OCI-LY1 (cell line): Measurements from ENCODE around the gene NOXRED1.

Experiments used
- H2AFZ ChIP-seq: fragments of 200-600 bp; sonication (generic), shearing (Covaris generic); 2 replicates; pipeline ENCODE4 v1.6.0; 2014; ENCODE audit warnings: antibody characterized with exemption, mild to moderate bottlenecking, low read length
- H3F3A ChIP-seq: fragments of 200-600 bp; sonication (generic), shearing (Covaris generic); 2 replicates; pipeline ENCODE4 v1.6.0; 2014; ENCODE audit warnings: mild to moderate bottlenecking, antibody characterized with exemption, low read length, moderate library complexity; ENCODE audit not compliant: insufficient read depth
- H3K27ac ChIP-seq: fragments of 200-600 bp; sonication (generic); 2 replicates; pipeline ENCODE4 v1.5.1; 2014; ENCODE audit warnings: low read length, mixed run types, mild to moderate bottlenecking, low read depth; ENCODE audit not compliant: poor library complexity, severe bottlenecking
- H3K27me3 ChIP-seq: fragments of 200-600 bp; sonication (generic); 2 replicates; pipeline ENCODE4 v1.6.0; 2014; ENCODE audit warnings: antibody characterized with exemption, mild to moderate bottlenecking, low read length, moderate library complexity; ENCODE audit not compliant: insufficient read depth
- H3K36me3 ChIP-seq: fragments of 200-600 bp; sonication (generic); 2 replicates; pipeline ENCODE4 v1.6.1; 2014; ENCODE audit warnings: mild to moderate bottlenecking, antibody characterized with exemption, low read length, moderate library complexity, mixed read lengths; ENCODE audit not compliant: insufficient read depth
- H3K4me1 ChIP-seq: fragments of 200-600 bp; sonication (generic); 2 replicates; pipeline ENCODE4 v1.5.1; 2014; ENCODE audit warnings: mild to moderate bottlenecking, low read length, moderate library complexity; ENCODE audit not compliant: insufficient read depth, severe bottlenecking
- H3K4me2 ChIP-seq: fragments of 200-600 bp; sonication (generic), shearing (Covaris generic); 2 replicates; pipeline ENCODE4 v1.6.1; 2014; ENCODE audit warnings: low read length
- H3K4me3 ChIP-seq: fragments of 200-600 bp; sonication (generic); 2 replicates; pipeline ENCODE4 v1.5.1; 2014; ENCODE audit warnings: low read length, low read depth, mild to moderate bottlenecking, mixed read lengths; ENCODE audit not compliant: poor library complexity, severe bottlenecking
- H3K79me2 ChIP-seq: fragments of 200-600 bp; shearing (Covaris generic); 2 replicates; pipeline ENCODE4 v1.6.1; 2016; ENCODE audit warnings: mixed run types, low read length, mixed read lengths; ENCODE audit not compliant: insufficient read depth
- H3K9ac ChIP-seq: fragments of 200-600 bp; sonication (generic), shearing (Covaris generic); 2 replicates; pipeline ENCODE4 v1.6.1; 2014; ENCODE audit warnings: mild to moderate bottlenecking, low read length, mixed read lengths
- H3K9me2 ChIP-seq: fragments of 200-600 bp; sonication (generic), shearing (Covaris generic); 2 replicates; pipeline ENCODE4 v1.6.1; 2014; ENCODE audit warnings: low read depth, mild to moderate bottlenecking, low read length, mixed read lengths
- H3K9me3 ChIP-seq: fragments of 200-600 bp; shearing (Covaris generic); 2 replicates; pipeline ENCODE4 v1.6.1; 2014; ENCODE audit warnings: low read length, mixed read lengths
- H4K20me1 ChIP-seq: fragments of 200-600 bp; sonication (generic), shearing (Covaris generic); 2 replicates; pipeline ENCODE4 v1.6.0; 2016; ENCODE audit warnings: mild to moderate bottlenecking, low read length; ENCODE audit not compliant: insufficient read depth
- CTCF ChIP-seq: fragments of 200-600 bp; sonication (generic), shearing (Covaris generic); IDR thresholded peaks from 2 replicates; pipeline ENCODE4 v1.5.1; 2017; ENCODE audit warnings: mild to moderate bottlenecking, antibody characterized with exemption, low read length, moderate library complexity, mixed read lengths
- EZH2 ChIP-seq: fragments of 200-600 bp; sonication (generic), shearing (Covaris generic); IDR thresholded peaks from 2 replicates; pipeline ENCODE4 v1.8.0; 2017; ENCODE audit warnings: borderline replicate concordance, mixed run types, mild to moderate bottlenecking, antibody characterized with exemption, low read length, moderate library complexity, mixed read lengths

The NOXRED1 gene

DNA sequence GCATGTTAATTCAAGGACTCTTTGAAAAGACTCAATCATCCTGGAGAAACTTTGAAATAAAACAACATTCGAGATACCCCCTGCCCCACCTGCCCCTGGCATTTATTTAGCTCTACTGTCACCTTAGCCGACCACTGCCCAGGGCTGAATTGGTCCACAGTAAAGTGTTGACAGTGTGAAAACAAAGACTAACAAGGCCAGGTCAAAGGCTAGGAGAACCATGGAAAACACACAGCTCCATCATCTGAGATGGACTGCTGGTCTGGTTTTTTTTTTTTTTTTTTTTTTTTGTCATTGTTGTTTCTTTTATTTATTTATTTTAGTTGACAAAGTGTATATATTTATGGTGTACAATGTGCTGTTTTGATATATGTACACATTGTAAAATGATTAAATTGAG lies 76.8 kb downstream of the NOXRED1 start:
- no peak overlapping the region for H3K27ac ChIP-seq
- peaks cover 24% of the 10 kb centered on the region for H3K4me1 ChIP-seq
- H3F3A ChIP-seq = no peaks in the 10 kb centered on the region
- no peak overlapping the region for H2AFZ ChIP-seq
- H3K9me2 ChIP-seq = no peaks in the 10 kb centered on the region
- no peaks in the 10 kb centered on the region for H3K79me2 ChIP-seq
- no peak overlapping the region for H3K4me2 ChIP-seq
- H3K9ac ChIP-seq = no peak overlapping the region
- no peaks in the 10 kb centered on the region for H3K9me3 ChIP-seq
- peaks cover 83% of the 10 kb centered on the region for H3K36me3 ChIP-seq
- H3K4me3 ChIP-seq = no peak overlapping the region
- no peak for TF ChIP-seq CTCF
- no peak for TF ChIP-seq EZH2
- H4K20me1 ChIP-seq = no peaks in the 10 kb centered on the region
- no peaks in the 10 kb centered on the region for H3K27me3 ChIP-seq

DNA sequence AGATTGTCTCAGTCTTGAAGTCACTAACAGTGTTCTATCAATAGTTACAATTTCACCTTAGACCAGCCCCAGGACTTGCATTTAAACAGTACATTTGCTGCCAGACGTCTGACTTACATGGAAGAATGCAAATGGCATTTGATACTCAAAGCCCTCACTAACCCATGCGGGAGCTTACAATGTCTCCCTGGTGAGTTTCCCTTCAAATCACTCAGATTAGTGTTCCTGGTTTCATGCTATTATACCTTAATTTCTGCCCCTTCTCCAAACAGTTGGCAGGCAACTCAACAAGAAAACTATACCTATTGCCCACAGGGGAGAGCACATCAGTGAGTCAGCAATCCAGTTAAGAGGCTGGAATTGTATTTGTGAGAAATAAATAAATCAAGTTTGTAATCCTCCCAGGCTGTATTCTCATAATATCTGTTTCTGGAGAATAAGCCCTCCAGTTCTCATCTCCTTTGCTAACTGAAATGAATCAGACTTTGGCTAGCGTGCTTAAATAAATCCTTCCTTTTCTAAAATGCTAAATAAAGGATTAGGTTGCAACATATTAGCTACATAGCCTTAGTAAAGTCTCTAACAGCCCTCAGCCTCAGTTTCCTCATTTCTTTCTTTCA lies 78.8 kb downstream of the NOXRED1 start:
- Histone ChIP-seq H3K27ac (no peak overlapping the region), H3K9ac (no peak overlapping the region), H3K4me3 (no peak overlapping the region), H3K27me3 (no peaks in the 10 kb centered on the region), H4K20me1 (no peaks in the 10 kb centered on the region), H3K9me2 (no peaks in the 10 kb centered on the region), H3F3A (no peaks in the 10 kb centered on the region), H2AFZ (no peak overlapping the region), H3K4me1 (peaks cover 20% of the 10 kb centered on the region), H3K79me2 (no peaks in the 10 kb centered on the region), H3K4me2 (no peak overlapping the region), H3K9me3 (no peaks in the 10 kb centered on the region), H3K36me3 (peaks cover 88% of the 10 kb centered on the region)
- no peak for TF ChIP-seq EZH2
- TF ChIP-seq CTCF = no peak
